ENCODE measurements around the gene MACF1. TPM values are rescaled to one million over a fixed set of nuclear protein-coding genes. Genes with fewer than 3 reads are reported as not detected.

MACF1 gene
- total and polyA plus RNA-seq, 10 donors, result 50.8 to 641 (median 414) TPM

DNA sequence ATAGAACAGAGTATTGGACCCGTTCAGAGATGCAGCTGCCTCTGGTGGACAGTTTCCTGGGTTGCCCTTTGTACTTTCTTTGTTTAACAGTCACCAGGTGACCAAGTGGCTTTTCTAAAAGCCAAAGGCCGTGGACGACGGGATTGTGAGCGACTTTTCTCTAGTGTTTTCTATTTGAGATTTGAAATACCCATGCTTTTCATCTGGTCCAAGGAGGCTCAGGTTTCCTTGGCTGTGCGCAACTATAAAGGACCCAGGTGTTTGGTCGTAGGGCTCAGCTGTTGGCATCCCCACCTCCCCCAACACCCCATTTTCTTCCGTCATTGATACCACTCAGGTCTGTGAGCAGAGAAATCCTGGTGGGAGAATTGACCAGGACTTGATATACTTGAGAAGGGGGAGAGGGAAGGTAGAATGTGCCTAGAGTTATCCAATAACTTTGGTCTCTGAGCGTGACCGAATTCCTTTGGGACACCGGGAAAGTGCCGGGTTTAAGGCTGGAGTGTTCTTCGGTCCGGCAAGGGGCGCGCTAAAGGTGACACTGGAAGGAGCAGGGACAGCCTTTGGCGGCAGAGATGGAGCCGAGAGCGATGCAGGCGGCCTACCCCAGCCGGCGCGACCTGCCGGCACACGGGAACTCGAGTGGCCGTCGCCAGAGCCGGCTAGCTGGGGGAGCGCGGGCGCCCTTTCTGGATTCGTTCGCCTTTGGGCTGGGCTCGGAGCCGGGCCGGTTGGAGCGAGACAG lies 203.6 kb downstream of the MACF1 start:
- no peak for DNase-seq
- Histone ChIP-seq H3K4me1 (peaks cover 30 to 98% (median 74%) of the 10 kb centered on the region in 6 donors), H3K36me3 (peaks cover 0 to 18% (median 8%) of the 10 kb centered on the region in 6 donors), H3K27me3 (replicated peaks in 1 of 7) (no peaks in the 10 kb centered on the region), H3K9me3 (no peaks in the 10 kb centered on the region), H3K27ac (peak overlapping the region; percentile 43 to 94 (median 90)), H3K4me3 (peak overlapping the region; percentile 52 to 90 (median 80))
- WGBS, 5 donors, result 16 to 31% (median 17%) methylated on average over 19 to 38 of the region's 38 CpGs
- intact Hi-C loops (cut with DNase I; ENCODE audit: low total_unique reads), result no loop called here
- TF ChIP-seq POLR2A (IDR thresholded peaks at IDR 0.05) (no peak), POLR2AphosphoS5 (IDR thresholded peaks at IDR 0.05) (peak in 1 of 3 donors; percentile 8)

- TF ChIP-seq POLR2A (IDR thresholded peaks at IDR 0.05), result no peak
- TF ChIP-seq CTCF (IDR thresholded peaks at IDR 0.05 in 8 of 11, conservative IDR thresholded peaks at IDR 0.05 in 3 of 11), result peak in 2 of 11 experiments; percentile 16 to 42
- TF ChIP-seq POLR2AphosphoS5 (IDR thresholded peaks at IDR 0.05), result peak; percentile 18 to 85 (median 76)
- H3K27me3 ChIP-seq (replicated peaks in 1 of 7), result no peaks in the 10 kb centered on the region
- peak; percentile 94 for DNase-seq
- 0 to 1% (median 0%) methylated on average over 29 to 53 of the region's 53 CpGs; no CpG with 5 or more reads in 1 of the 5 donors for WGBS, 5 donors
- peak overlapping the region; percentile 43 to 94 (median 90) for H3K27ac ChIP-seq
- intact Hi-C loops (cut with DNase I; ENCODE audit: low total_unique reads), result no loop called here
- peaks cover 30 to 95% (median 75%) of the 10 kb centered on the region in 6 donors for H3K4me1 ChIP-seq
- no peaks in the 10 kb centered on the region for H3K9me3 ChIP-seq
- H3K4me3 ChIP-seq, result peak overlapping the region; percentile 52 to 90 (median 80)
- H3K36me3 ChIP-seq, result peaks cover 0 to 21% (median 8%) of the 10 kb centered on the region in 6 donors
These were observed 204.2 kb downstream of the MACF1 start for GRCh38 chr1:39408641-39409054.

DNA sequence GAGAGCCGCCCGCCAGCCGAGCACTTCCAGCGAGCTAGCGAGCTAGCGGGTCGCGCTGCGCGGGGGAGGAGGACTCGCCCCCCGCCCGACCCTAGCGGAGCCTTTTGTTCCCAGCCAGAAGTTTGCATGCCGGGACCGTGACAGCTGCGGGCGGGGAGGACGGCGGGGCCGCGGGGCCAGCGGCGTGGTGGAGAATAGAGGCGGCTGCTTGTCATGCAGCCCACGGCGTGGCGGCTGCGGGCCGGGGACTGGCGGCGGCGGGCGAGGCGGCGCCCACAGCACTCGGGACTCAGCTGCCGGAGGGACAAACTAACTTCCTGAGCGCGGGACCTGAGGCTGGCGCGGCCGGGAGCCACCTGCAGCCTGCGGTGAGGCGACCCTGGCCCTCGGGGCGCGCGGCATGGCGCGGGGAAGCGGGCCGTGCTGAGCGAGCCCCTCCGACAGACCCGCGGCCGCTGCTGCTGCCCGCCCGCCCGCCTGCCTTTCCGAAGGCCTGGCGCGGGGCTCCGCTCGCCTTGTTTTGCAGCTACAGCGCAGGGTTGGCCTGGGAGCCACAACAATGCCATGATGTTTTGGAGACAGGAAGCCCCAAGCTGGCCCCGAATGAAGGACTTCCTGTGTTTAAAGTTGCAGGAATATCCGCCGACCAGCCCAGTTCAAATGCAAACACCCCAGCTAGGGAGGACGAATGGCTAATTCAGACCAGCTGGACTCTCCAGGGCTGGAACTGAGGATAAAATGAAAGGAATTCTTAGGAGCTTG lies 204.7 kb downstream of the MACF1 start:
- H3K27ac ChIP-seq, result peak overlapping the region; percentile 43 to 94 (median 90)
- H3K9me3 ChIP-seq, result no peaks in the 10 kb centered on the region
- TF ChIP-seq CTCF (IDR thresholded peaks at IDR 0.05 in 8 of 11, conservative IDR thresholded peaks at IDR 0.05 in 3 of 11) (no peak), POLR2A (IDR thresholded peaks at IDR 0.05) (peak in 1 of 3 donors; percentile 52), POLR2AphosphoS5 (IDR thresholded peaks at IDR 0.05) (peak; percentile 60 to 71 (median 65))
- WGBS, 5 donors, result 1 to 6% (median 3%) methylated on average over 4 to 71 of the region's 71 CpGs
- H3K27me3 ChIP-seq (replicated peaks in 1 of 7), result no peaks in the 10 kb centered on the region
- peak; percentile 83 for DNase-seq
- intact Hi-C loops (cut with DNase I; ENCODE audit: low total_unique reads), result no loop called here
- peaks cover 30 to 95% (median 78%) of the 10 kb centered on the region in 6 donors for H3K4me1 ChIP-seq
- H3K4me3 ChIP-seq, result peak overlapping the region; percentile 52 to 90 (median 80)
- peaks cover 0 to 26% (median 10%) of the 10 kb centered on the region in 6 donors for H3K36me3 ChIP-seq

DNA sequence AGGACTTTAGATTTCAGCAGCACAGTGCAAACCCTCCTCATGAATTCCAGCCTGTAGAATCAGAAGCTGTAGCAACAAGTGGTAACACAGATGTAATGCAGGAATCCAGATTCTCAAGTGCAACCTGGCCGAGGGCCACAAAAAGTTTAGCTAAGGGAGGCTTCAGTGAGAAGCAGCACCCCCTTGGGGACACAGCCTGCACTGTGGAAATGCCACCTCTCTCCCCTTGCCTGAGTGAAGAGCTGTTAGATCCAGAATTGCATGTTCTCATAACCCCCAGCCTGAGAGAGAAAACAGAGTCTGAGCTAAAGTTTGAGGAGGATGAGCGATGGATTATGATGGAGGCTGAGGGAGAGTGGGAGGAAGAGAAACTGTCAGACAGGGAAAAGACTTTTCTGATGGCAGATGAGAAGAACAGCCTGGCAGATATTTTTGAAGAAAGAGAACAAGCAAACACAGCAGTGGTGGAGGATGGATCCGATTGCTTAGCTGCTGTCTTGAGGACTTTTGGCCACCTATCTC lies 206.5 kb downstream of the MACF1 start:
- Histone ChIP-seq H3K36me3 (peaks cover 0 to 31% (median 11%) of the 10 kb centered on the region in 6 donors), H3K4me1 (peaks cover 30 to 94% (median 73%) of the 10 kb centered on the region in 6 donors), H3K27me3 (replicated peaks in 1 of 7) (no peaks in the 10 kb centered on the region), H3K27ac (peak overlapping the region in 5 of 8 donors; percentile 10 to 94 (median 89)), H3K9me3 (no peaks in the 10 kb centered on the region), H3K4me3 (peak overlapping the region in 7 of 8 donors; percentile 11 to 90 (median 72))
- WGBS, 5 donors, result 41 to 62% (median 44%) methylated on average over 3 of the region's 3 CpGs
- TF ChIP-seq POLR2A (IDR thresholded peaks at IDR 0.05), result no peak
- TF ChIP-seq CTCF (IDR thresholded peaks at IDR 0.05 in 8 of 11, conservative IDR thresholded peaks at IDR 0.05 in 3 of 11), result peak in 10 of 11 experiments; percentile 34 to 83 (median 70)
- TF ChIP-seq POLR2AphosphoS5 (IDR thresholded peaks at IDR 0.05), result peak in 2 of 3 donors; percentile 17 to 66
- intact Hi-C loops (cut with DNase I; ENCODE audit: low total_unique reads), result no loop called here
- DNase-seq, result peak; percentile 83

Measured in spleen (tissue), 11 donors.